ENCODE results near the gene CNTROB. TPM values are rescaled to one million over a fixed set of nuclear protein-coding genes. Genes with fewer than 3 reads are reported as not detected.

The CNTROB gene
- total RNA-seq, 1 experiment from 2014 or later, result 30.1 TPM

- Histone ChIP-seq H3K23me2 (ENCODE audit: insufficient read length, low read depth, low read length, poor library complexity, severe bottlenecking) (peaks cover 14% of the 10 kb centered on the region), H2BK20ac (ENCODE audit: low read depth, low read length, poor library complexity, severe bottlenecking) (no peak overlapping the region), H2AFZ (ENCODE audit: low read length) (no peak overlapping the region), H2BK5ac (ENCODE audit: insufficient read length, low read length) (no peak overlapping the region), H4K8ac (replicated peaks; ENCODE audit: insufficient read length, low read depth, low read length) (no peak overlapping the region), H3K79me1 (ENCODE audit: insufficient read depth, low read depth, low read length, poor library complexity, severe bottlenecking) (no peaks in the 10 kb centered on the region), H4K5ac (ENCODE audit: insufficient read length, low read depth, low read length) (no peak overlapping the region), H3K14ac (ENCODE audit: insufficient read depth, low read length) (no peak overlapping the region), H4K20me1 (ENCODE audit: control insufficient read depth, insufficient read depth, insufficient read length) (no peaks in the 10 kb centered on the region), H3K27me3 (ENCODE audit: insufficient read depth, low read length) (peaks cover 13% of the 10 kb centered on the region; the same call in 1 of the 2 replicates), H3K9ac (ENCODE audit: extremely low read depth, insufficient read length, low read length) (peak overlapping the region; percentile 36), H3K27ac (ENCODE audit: insufficient read length, low read depth, low read length) (no peak overlapping the region), H3K9me3 (ENCODE audit: control insufficient read depth, low read depth, low read length) (no peaks in the 10 kb centered on the region), H2BK15ac (ENCODE audit: low read depth, low read length) (no peak overlapping the region), H3K4me2 (ENCODE audit: insufficient read depth, insufficient read length, low read length) (peak overlapping the region; percentile 96), H3K18ac (ENCODE audit: insufficient read length, low read depth, low read length) (no peak overlapping the region), H2AK5ac (ENCODE audit: insufficient read length, low read length) (no peak overlapping the region), H3K4me1 (ENCODE audit: insufficient read depth, low read length) (no peaks in the 10 kb centered on the region), H3K79me2 (ENCODE audit: insufficient read depth, low read length) (no peaks in the 10 kb centered on the region), H3K23ac (ENCODE audit: insufficient read length, low read depth, low read length) (no peak overlapping the region), H3T11ph (ENCODE audit: low read length) (no peak overlapping the region), H2BK120ac (ENCODE audit: low read depth, low read length, poor library complexity, severe bottlenecking) (no peak overlapping the region), H4K91ac (ENCODE audit: insufficient read length, low read depth, low read length) (no peak overlapping the region), H2BK12ac (ENCODE audit: insufficient read length, low read depth, low read length) (no peak overlapping the region), H3K56ac (ENCODE audit: insufficient read length, low read depth, low read length) (no peak overlapping the region), H3K4ac (ENCODE audit: low read depth, low read length) (no peak overlapping the region)
- H3K36me3 Mint-ChIP-seq (ENCODE audit: insufficient read depth in 1 of 3, low read depth in 3 of 3), result peaks cover 4 to 29% (median 25%) of the 10 kb centered on the region in 3 experiments; a peak in 5 of 7 replicates
- H3K9me3 Mint-ChIP-seq, result no peaks in the 10 kb centered on the region
- no peak for TF ChIP-seq CTCF (conservative IDR thresholded peaks at IDR 0.05)
- H3K27ac Mint-ChIP-seq, result peak overlapping the region; percentile 14 to 97 (median 85); a peak in 5 of 7 replicates
- H3K27me3 Mint-ChIP-seq (ENCODE audit: low read depth), result peaks cover 25% of the 10 kb centered on the region
- H3K4me3 Mint-ChIP-seq, result peak overlapping the region; percentile 93 to 94
- WGBS (ENCODE audit: extremely low coverage, insufficient read length, low lambda C conversion rate), result no CpG with 5 or more reads among the region's 17 CpGs
- peaks cover 29 to 33% of the 10 kb centered on the region in 2 experiments for H3K4me1 Mint-ChIP-seq
- DNase-seq, result peak; percentile 61
Measured at GRCh38 chr17:7932483-7932891, 481 bp downstream of the CNTROB start.

All from H9 (cell line).